Hepatocyte (in vitro differentiated cells): Measurements from ENCODE around the gene BIRC5. TPM values are rescaled to one million over a fixed set of nuclear protein-coding genes. Genes with fewer than 3 reads are reported as not detected.

Source experiments
- DNase-seq: peaks from one replicate; pipeline ENCODE4 v3.0.0-alpha.2; 2016; ENCODE audit warnings: low spot score
- H2AFZ ChIP-seq: fragments of 200-600 bp; sonication (generic); 2 replicates; pipeline ENCODE4 v1.6.0; 2016; ENCODE audit warnings: antibody characterized with exemption, mild to moderate bottlenecking
- H3K27ac ChIP-seq: fragments of 200-600 bp; sonication (generic); 2 replicates; pipeline ENCODE4 v1.5.1; 2016; ENCODE audit warnings: mild to moderate bottlenecking
- H3K27me3 ChIP-seq: fragments of 200-600 bp; sonication (generic); 2 replicates; pipeline ENCODE4 v1.6.1; 2016
- H3K36me3 ChIP-seq: fragments of 200-600 bp; sonication (generic); replicated peaks from 2 replicates; pipeline ENCODE4 v1.5.1; 2016; ENCODE audit warnings: low read depth; ENCODE audit not compliant: insufficient read depth
- H3K4me1 ChIP-seq: fragments of 200-600 bp; sonication (generic); 2 replicates; pipeline ENCODE4 v1.5.1; 2016; ENCODE audit warnings: mild to moderate bottlenecking, moderate library complexity; ENCODE audit not compliant: insufficient read depth
- H3K4me2 ChIP-seq: fragments of 200-600 bp; sonication (generic); 2 replicates; pipeline ENCODE4 v1.6.0; 2016
- H3K4me3 ChIP-seq: fragments of 200-600 bp; sonication (generic); 2 replicates; pipeline ENCODE4 v1.5.1; 2016; ENCODE audit warnings: mild to moderate bottlenecking
- H3K79me2 ChIP-seq: fragments of 200-600 bp; sonication (generic); 2 replicates; pipeline ENCODE4 v1.6.0; 2017; ENCODE audit warnings: mild to moderate bottlenecking
- H3K9me2 ChIP-seq: fragments of 200-600 bp; sonication (generic); replicated peaks from 2 replicates; pipeline ENCODE4 v1.6.0; 2017; ENCODE audit warnings: mild to moderate bottlenecking; ENCODE audit not compliant: insufficient read depth
- H3K9me3 ChIP-seq: fragments of 200-600 bp; sonication (generic); 2 replicates; pipeline ENCODE4 v1.5.1; 2016; ENCODE audit warnings: low read depth, mild to moderate bottlenecking
- H4K20me1 ChIP-seq: fragments of 200-600 bp; sonication (generic); 2 replicates; pipeline ENCODE4 v1.6.0; 2016; ENCODE audit warnings: mild to moderate bottlenecking; ENCODE audit not compliant: insufficient read depth, poor library complexity, severe bottlenecking
- EZH2 ChIP-seq: fragments of 200-600 bp; sonication (generic); IDR thresholded peaks from 2 replicates; pipeline ENCODE4 v1.6.1; 2016; ENCODE audit warnings: antibody characterized with exemption, mild to moderate bottlenecking, borderline replicate concordance
- EZH2phosphoT487 ChIP-seq: fragments of 200-600 bp; sonication (generic); IDR thresholded peaks from one replicate; pipeline ENCODE4 v1.6.1; 2018; ENCODE audit warnings: antibody characterized with exemption, mild to moderate bottlenecking, low read depth, moderate library complexity; ENCODE audit not compliant: unreplicated experiment, severe bottlenecking
- WGBS: methylation state at CpG from one replicate; pipeline ENCODE4 v1.1.6; 2016; ENCODE audit warnings: low lambda C conversion rate; ENCODE audit errors: missing lambda C conversion rate; 5-methylcytosine and 5-hydroxymethylcytosine counted together
- polyA plus RNA-seq: library from polyadenylated mRNA; unstranded; fragments of >200 nt; fragmentation: Nextera tagmentation; extraction: Ambion mirVana; gene quantifications from 2 replicates; pipeline ENCODE4 v1.2.1, GENCODE V29; 2016
- total RNA-seq: library from RNA; depleted of rRNA; stranded (reverse); fragments of >200 nt; gene quantifications from 2 replicates; pipeline ENCODE4 v1.2.3, GENCODE V29; 2014
- TF ChIP-seq, protein P1 (sequence below): fragments of 200-600 bp; sonication (generic); IDR thresholded peaks from 2 replicates; pipeline ENCODE4 v1.5.1; 2016; ENCODE audit warnings: antibody characterized with exemption, mild to moderate bottlenecking; ENCODE audit not compliant: poor library complexity

The BIRC5 gene
- total and polyA plus RNA-seq, 2 experiments from 2014 or later, result 12.4 to 14.6 TPM

DNA sequence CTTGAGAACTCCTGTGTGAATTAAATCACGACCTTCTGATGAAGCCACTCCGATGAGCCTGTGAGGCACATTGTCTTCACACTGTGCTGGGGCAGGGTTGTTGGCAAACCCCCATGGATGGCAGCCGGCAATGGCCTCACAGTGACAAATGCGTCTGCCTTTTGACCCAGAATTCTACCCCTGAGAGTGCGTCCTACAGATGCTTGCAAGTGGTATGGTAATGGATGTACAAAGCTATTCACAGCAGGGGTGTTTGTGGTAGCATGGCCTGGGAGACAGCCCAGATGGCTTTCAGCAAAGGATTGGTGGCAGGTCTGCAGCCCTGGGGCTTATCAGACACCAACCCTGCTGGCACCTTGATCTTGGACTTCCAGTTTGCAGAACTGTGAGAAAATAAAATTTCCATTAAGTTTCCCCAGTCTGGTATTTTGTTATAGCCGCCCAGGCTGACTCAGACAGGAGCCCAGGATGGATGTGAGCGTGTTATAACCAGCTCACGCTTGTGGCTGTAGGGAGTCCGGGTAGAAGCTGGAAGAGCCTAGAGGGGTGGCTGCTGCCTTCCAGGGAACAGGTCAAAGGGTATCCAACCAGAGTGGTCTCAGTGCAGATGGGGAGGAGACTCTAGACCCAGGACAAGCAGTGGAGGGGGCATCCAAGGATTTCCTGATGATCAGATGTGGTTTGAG lies 16.8 kb upstream of the BIRC5 start:
- TF ChIP-seq, protein P1, sequence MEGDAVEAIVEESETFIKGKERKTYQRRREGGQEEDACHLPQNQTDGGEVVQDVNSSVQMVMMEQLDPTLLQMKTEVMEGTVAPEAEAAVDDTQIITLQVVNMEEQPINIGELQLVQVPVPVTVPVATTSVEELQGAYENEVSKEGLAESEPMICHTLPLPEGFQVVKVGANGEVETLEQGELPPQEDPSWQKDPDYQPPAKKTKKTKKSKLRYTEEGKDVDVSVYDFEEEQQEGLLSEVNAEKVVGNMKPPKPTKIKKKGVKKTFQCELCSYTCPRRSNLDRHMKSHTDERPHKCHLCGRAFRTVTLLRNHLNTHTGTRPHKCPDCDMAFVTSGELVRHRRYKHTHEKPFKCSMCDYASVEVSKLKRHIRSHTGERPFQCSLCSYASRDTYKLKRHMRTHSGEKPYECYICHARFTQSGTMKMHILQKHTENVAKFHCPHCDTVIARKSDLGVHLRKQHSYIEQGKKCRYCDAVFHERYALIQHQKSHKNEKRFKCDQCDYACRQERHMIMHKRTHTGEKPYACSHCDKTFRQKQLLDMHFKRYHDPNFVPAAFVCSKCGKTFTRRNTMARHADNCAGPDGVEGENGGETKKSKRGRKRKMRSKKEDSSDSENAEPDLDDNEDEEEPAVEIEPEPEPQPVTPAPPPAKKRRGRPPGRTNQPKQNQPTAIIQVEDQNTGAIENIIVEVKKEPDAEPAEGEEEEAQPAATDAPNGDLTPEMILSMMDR, result no peak
- TF ChIP-seq EZH2 (no peak), EZH2phosphoT487 (no peak)
- Histone ChIP-seq H4K20me1 (no peaks in the 10 kb centered on the region), H3K27ac (no peak overlapping the region), H3K9me3 (no peaks in the 10 kb centered on the region), H2AFZ (no peak overlapping the region), H3K9me2 (no peaks in the 10 kb centered on the region), H3K79me2 (peaks cover 5% of the 10 kb centered on the region), H3K4me2 (no peak overlapping the region), H3K4me1 (no peaks in the 10 kb centered on the region), H3K27me3 (no peaks in the 10 kb centered on the region), H3K4me3 (no peak overlapping the region), H3K36me3 (no peaks in the 10 kb centered on the region)
- WGBS, result 79% methylated on average over 9 of the region's 9 CpGs
- no peak for DNase-seq

DNA sequence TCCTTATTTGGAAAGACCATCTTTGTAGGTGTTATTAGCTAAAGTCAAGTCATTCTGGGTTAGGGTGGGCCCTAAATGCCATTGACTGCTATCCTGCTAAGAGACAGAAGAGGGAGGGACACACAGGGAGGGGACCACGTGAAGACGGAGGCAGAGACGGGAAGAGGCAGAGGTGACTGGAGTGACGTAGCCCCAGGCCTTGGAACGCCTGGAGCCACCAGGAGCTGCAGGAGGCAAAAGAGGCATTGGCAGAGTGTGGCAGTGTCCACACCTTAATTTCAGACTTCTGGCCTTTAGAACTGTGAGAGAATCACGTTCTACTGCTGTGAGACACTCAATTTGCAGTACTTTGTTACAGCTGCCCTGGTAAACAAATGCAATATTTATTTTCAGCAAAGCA lies 13.6 kb upstream of the BIRC5 start:
- Histone ChIP-seq H3K79me2 (peaks cover 2% of the 10 kb centered on the region), H2AFZ (no peak overlapping the region), H3K4me1 (no peaks in the 10 kb centered on the region), H3K27ac (peak overlapping the region; percentile 79), H3K36me3 (no peaks in the 10 kb centered on the region), H3K9me2 (no peaks in the 10 kb centered on the region), H3K9me3 (no peaks in the 10 kb centered on the region), H3K4me3 (no peak overlapping the region), H4K20me1 (no peaks in the 10 kb centered on the region), H3K4me2 (no peak overlapping the region), H3K27me3 (no peaks in the 10 kb centered on the region)
- DNase-seq, result no peak
- 88% methylated on average over 6 of the region's 6 CpGs for WGBS
- no peak for TF ChIP-seq EZH2
- TF ChIP-seq, protein P1, result no peak
- no peak for TF ChIP-seq EZH2phosphoT487

DNA sequence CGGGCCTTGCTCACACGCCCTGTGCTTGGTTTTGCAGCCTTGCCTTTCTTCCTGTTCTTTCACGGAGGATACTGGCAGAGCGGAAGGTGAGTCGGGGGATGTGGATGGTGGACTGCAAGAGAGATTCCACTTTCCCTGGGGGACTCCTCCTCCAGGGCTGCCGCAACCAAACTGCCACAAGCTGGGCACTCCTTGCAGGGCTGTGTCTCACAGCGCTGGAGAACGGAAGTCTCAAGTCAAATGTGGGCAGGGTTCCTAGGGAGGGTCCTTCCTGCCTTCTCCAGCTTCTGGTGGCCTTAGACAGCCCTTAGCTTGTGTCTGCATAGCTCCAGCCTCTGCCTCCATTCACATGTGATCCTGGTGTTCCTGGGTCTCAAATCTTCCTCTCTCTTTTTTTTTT lies 11.4 kb upstream of the BIRC5 start:
- H2AFZ ChIP-seq, result no peak overlapping the region
- H3K27ac ChIP-seq, result no peak overlapping the region
- DNase-seq, result no peak
- no peak overlapping the region for H3K4me2 ChIP-seq
- H3K27me3 ChIP-seq, result no peaks in the 10 kb centered on the region
- TF ChIP-seq, protein P1, result no peak
- no peak for TF ChIP-seq EZH2
- no peak for TF ChIP-seq EZH2phosphoT487
- H3K9me2 ChIP-seq, result no peaks in the 10 kb centered on the region
- no peaks in the 10 kb centered on the region for H3K9me3 ChIP-seq
- 94% methylated on average over 8 of the region's 8 CpGs for WGBS
- H3K4me1 ChIP-seq, result no peaks in the 10 kb centered on the region
- no peaks in the 10 kb centered on the region for H4K20me1 ChIP-seq
- no peaks in the 10 kb centered on the region for H3K36me3 ChIP-seq
- peaks cover 2% of the 10 kb centered on the region for H3K79me2 ChIP-seq
- H3K4me3 ChIP-seq, result no peak overlapping the region
